NCI-H187 treated with DMSO at 0.1 percent for 48 hours (cell line): Measurements from ENCODE around the gene FANCF.

Experiments
- DNase-seq: peaks from one replicate; lab custom pipeline; 2025; lab: John Stamatoyannopoulos, UW

Gene FANCF

GRCh38 chr11:22624742-22625447, 728 bp downstream of the FANCF start:
- DNase-seq: peak; percentile 49

- DNase-seq: no peak
These were observed 7.8 kb downstream of the FANCF start for GRCh38 chr11:22617868-22618267.

GRCh38 chr11:22603933-22604332, 21.7 kb downstream of the FANCF start:
- DNase-seq: no peak

GRCh38 chr11:22602504-22602903, 23.1 kb downstream of the FANCF start:
- DNase-seq: no peak

- DNase-seq: no peak
These were observed 26.2 kb downstream of the FANCF start for GRCh38 chr11:22599458-22599857.

GRCh38 chr11:22597062-22597461, 28.6 kb downstream of the FANCF start:
- no peak for DNase-seq

GRCh38 chr11:22584976-22585375, 40.6 kb downstream of the FANCF start:
- no peak for DNase-seq

GRCh38 chr11:22583963-22584492, 41.6 kb downstream of the FANCF start:
- no peak for DNase-seq

- DNase-seq: no peak
These were observed 43.5 kb downstream of the FANCF start for GRCh38 chr11:22582151-22582410.

GRCh38 chr11:22581354-22582150, 44.1 kb downstream of the FANCF start:
- DNase-seq: no peak

- DNase-seq: no peak
These were observed 47.8 kb downstream of the FANCF start for GRCh38 chr11:22577854-22578253.
